PC-9 (cell line): ENCODE data around the gene SGIP1.

Experiments
- CTCF ChIP-seq: fragments of 200-600 bp; sonication (generic); conservative IDR thresholded peaks from 2 replicates; pipeline ENCODE4 v1.6.1; 2017; ENCODE audit warnings: mixed run types, antibody characterized with exemption, mild to moderate bottlenecking, moderate library complexity
- EZH2 ChIP-seq: fragments of 200-600 bp; sonication (generic); IDR thresholded peaks from 2 replicates; pipeline ENCODE4 v1.8.0; 2017; ENCODE audit warnings: antibody characterized with exemption, low read depth

- no peak for TF ChIP-seq CTCF
- no peak for TF ChIP-seq EZH2
Observed at GRCh38 chr1:66768965-66769364, 235.0 kb downstream of the SGIP1 start.
